Endothelial cell of umbilical vein (primary cell): ENCODE measurements around the gene FILIP1L. TPM values are rescaled to one million over a fixed set of nuclear protein-coding genes. Genes with fewer than 3 reads are reported as not detected.

Source experiments
- BruUV-seq: library from RNA; stranded (reverse); fragments of 400-500 nt; replicated peaks from 2 replicates; lab custom pipeline; 2021; lab: Mats Ljungman, UMichigan
- CTCF ChIA-PET: fragments of 300-600, 350-600 bp; sonication (Branson Sonifier 250); formaldehyde crosslinking; loops from one replicate; lab custom pipeline; 2021; ENCODE audit warnings: antibody characterized with exemption, inconsistent platforms; lab: Charles Lee
- POLR2A ChIA-PET: fragments of 300-600, 350-600 bp; sonication (Branson Sonifier 250); formaldehyde crosslinking; loops from one replicate; lab custom pipeline; 2021; ENCODE audit warnings: antibody characterized with exemption, inconsistent platforms; lab: Charles Lee
- DNase-seq: peaks from one replicate; pipeline ENCODE4 v3.0.0-alpha.2; 2011; ENCODE audit warnings: low read depth, low spot score
- FAIRE-seq: peaks from 2 replicates; lab custom pipeline; 2011; peaks lifted over from hg19 to GRCh38; lab: Jason Lieb, UNC
- H2AFZ ChIP-seq: 2 replicates; pipeline ENCODE4 v1.6.0; 2012; ENCODE audit warnings: low read depth, low read length, control low read depth, inconsistent platforms
- H3K27ac ChIP-seq: 2 replicates; pipeline ENCODE4 v1.5.1; 2011; ENCODE audit warnings: low read depth, mild to moderate bottlenecking, control low read depth, low read length, moderate library complexity; ENCODE audit not compliant: insufficient read depth
- H3K27me3 ChIP-seq, 2 experiments: 2 replicates each; pipeline versions ENCODE4 v1.6.0 to v1.6.1; 2011; ENCODE audit warnings: low read length in 2 of 2, mixed read lengths in 1 of 2; ENCODE audit not compliant: control insufficient read depth in 2 of 2, insufficient read depth in 2 of 2
- H3K36me3 ChIP-seq, 2 experiments: 2 replicates in 1 of 2; 3 replicates in 1 of 2; pipeline ENCODE4 v1.5.1; 2011; ENCODE audit warnings: low read length in 2 of 2, mild to moderate bottlenecking in 1 of 2, moderate library complexity in 1 of 2; ENCODE audit not compliant: control insufficient read depth in 2 of 2, insufficient read depth in 2 of 2; ENCODE audit errors: extremely low read depth in 1 of 2
- H3K4me1 ChIP-seq: 3 replicates; pipeline ENCODE4 v1.5.1; 2011; ENCODE audit warnings: mild to moderate bottlenecking, low read length; ENCODE audit not compliant: control insufficient read depth, insufficient read depth; ENCODE audit errors: extremely low read depth
- H3K4me2 ChIP-seq: 2 replicates; pipeline ENCODE4 v1.6.1; 2011; ENCODE audit warnings: low read length, control low read depth, mixed read lengths; ENCODE audit not compliant: insufficient read depth
- H3K4me3 ChIP-seq, 3 experiments: fragments of 200-600 bp in 1 of 3; sonication (generic), shearing (Covaris generic) in 1 of 3; replicated peaks in 1 of 3; 2 replicates each; pipeline ENCODE4 v1.5.1; 2011 to 2016; ENCODE audit warnings: control low read depth in 3 of 3, low read length in 3 of 3, mild to moderate bottlenecking in 2 of 3, inconsistent platforms in 1 of 3, low read depth in 1 of 3, moderate library complexity in 1 of 3; ENCODE audit not compliant: insufficient read depth in 1 of 3
- H3K79me2 ChIP-seq: 2 replicates; pipeline ENCODE4 v1.6.0; 2012; ENCODE audit warnings: low read length, inconsistent platforms; ENCODE audit not compliant: control insufficient read depth, insufficient read depth
- H3K9ac ChIP-seq: replicated peaks from 2 replicates; pipeline ENCODE3; 2011; ENCODE audit warnings: low read length, control low read depth; ENCODE audit not compliant: insufficient read depth; ENCODE audit errors: extremely low read depth
- H3K9me1 ChIP-seq: replicated peaks from 3 replicates; pipeline ENCODE4 v1.6.0; 2011; ENCODE audit warnings: mild to moderate bottlenecking, low read length; ENCODE audit not compliant: control insufficient read depth, insufficient read depth; ENCODE audit errors: extremely low read depth
- H3K9me3 ChIP-seq: replicated peaks from 2 replicates; pipeline ENCODE4 v1.5.1; 2012; ENCODE audit warnings: low read length, inconsistent platforms; ENCODE audit not compliant: control insufficient read depth, insufficient read depth
- H4K20me1 ChIP-seq: replicated peaks from 2 replicates; pipeline ENCODE3; 2011; ENCODE audit warnings: mild to moderate bottlenecking, low read length; ENCODE audit not compliant: control insufficient read depth, insufficient read depth; ENCODE audit errors: extremely low read depth
- EZH2 ChIP-seq: IDR thresholded peaks from 2 replicates; pipeline ENCODE4 v1.6.1; 2012; ENCODE audit warnings: borderline replicate concordance, low read depth, mild to moderate bottlenecking, moderate library complexity, low read length, inconsistent platforms; ENCODE audit not compliant: severe bottlenecking
- FOS ChIP-seq: IDR thresholded peaks from 2 replicates; pipeline ENCODE4 v1.6.1; 2011; ENCODE audit warnings: mild to moderate bottlenecking, low read length, moderate library complexity, borderline replicate concordance; ENCODE audit not compliant: insufficient read depth
- GATA2 ChIP-seq: IDR thresholded peaks from 2 replicates; pipeline ENCODE4 v1.7.0; 2011; ENCODE audit warnings: low read depth, mild to moderate bottlenecking, moderate library complexity, mixed read lengths, low read length; ENCODE audit not compliant: insufficient read length, insufficient read depth
- JUN ChIP-seq: IDR thresholded peaks from 2 replicates; pipeline ENCODE4 v1.6.1; 2011; ENCODE audit warnings: borderline replicate concordance, low read depth; ENCODE audit not compliant: insufficient read length, insufficient read depth
- MYC ChIP-seq: IDR thresholded peaks from one replicate; pipeline ENCODE4 v1.6.1; 2011; ENCODE audit warnings: mild to moderate bottlenecking, low read depth, low read length
- POLR2A ChIP-seq: IDR thresholded peaks from 2 replicates; pipeline ENCODE4 v1.6.1; 2012; ENCODE audit warnings: low read depth, mild to moderate bottlenecking, control low read depth, low read length
- POLR2AphosphoS5 ChIP-seq: IDR thresholded peaks from 2 replicates; pipeline ENCODE4 v1.6.1; 2012; ENCODE audit warnings: low read depth, mild to moderate bottlenecking, control low read depth, low read length, moderate library complexity; ENCODE audit not compliant: insufficient read depth
- dilution Hi-C: fragments of 300-500 bp; cut with MboI; formaldehyde crosslinking; loops from one replicate; pipeline ENCODE4 v1.15.0; 2019; ENCODE audit warnings: low sequenced_read_pairs; ENCODE audit not compliant: extremely low pct_ligation_motif_present
- intact Hi-C: fragments of 100-400 bp; cut with micrococcal nuclease; formaldehyde crosslinking; loops from one replicate; pipeline ENCODE4 v1.10.0; 2022
- polyA plus RNA-seq, 4 experiments: library from polyadenylated mRNA; depleted of rRNA in 3 of 4; stranded (reverse) in 3 of 4; unstranded in 1 of 4; fragments of >200 nt; gene quantifications; 2 replicates each; pipeline versions ENCODE4 v1.2.1 to v1.2.3, GENCODE V29; 2011 to 2012; ENCODE audit warnings: missing spikeins in 1 of 4
- total RNA-seq: library from RNA; stranded (reverse); gene quantifications from 2 replicates; pipeline ENCODE4 v1.2.3, GENCODE V29; 2021
- TF ChIP-seq, protein P1 (sequence below): IDR thresholded peaks from 2 replicates; pipeline ENCODE4 v1.6.1; 2011; ENCODE audit not compliant: insufficient read depth, insufficient read length
- TF ChIP-seq, protein P2 (sequence below), 2 donors: IDR thresholded peaks; 1 replicate in 1 of 2; 2 replicates in 1 of 2; pipeline ENCODE4 v1.5.1; 2011; ENCODE audit warnings: low read length in 2 of 2, mild to moderate bottlenecking in 2 of 2, moderate library complexity in 2 of 2, control low read depth in 1 of 2, inconsistent platforms in 1 of 2, low read depth in 1 of 2; ENCODE audit not compliant: insufficient read depth in 1 of 2; ENCODE audit errors: extremely low read depth in 1 of 2

FILIP1L gene
- total and polyA plus RNA-seq, 2 donors (not counting 3 experiments of a cell fraction or from before 2014, with no cell fraction given): 26.0 to 29.9 TPM

DNA sequence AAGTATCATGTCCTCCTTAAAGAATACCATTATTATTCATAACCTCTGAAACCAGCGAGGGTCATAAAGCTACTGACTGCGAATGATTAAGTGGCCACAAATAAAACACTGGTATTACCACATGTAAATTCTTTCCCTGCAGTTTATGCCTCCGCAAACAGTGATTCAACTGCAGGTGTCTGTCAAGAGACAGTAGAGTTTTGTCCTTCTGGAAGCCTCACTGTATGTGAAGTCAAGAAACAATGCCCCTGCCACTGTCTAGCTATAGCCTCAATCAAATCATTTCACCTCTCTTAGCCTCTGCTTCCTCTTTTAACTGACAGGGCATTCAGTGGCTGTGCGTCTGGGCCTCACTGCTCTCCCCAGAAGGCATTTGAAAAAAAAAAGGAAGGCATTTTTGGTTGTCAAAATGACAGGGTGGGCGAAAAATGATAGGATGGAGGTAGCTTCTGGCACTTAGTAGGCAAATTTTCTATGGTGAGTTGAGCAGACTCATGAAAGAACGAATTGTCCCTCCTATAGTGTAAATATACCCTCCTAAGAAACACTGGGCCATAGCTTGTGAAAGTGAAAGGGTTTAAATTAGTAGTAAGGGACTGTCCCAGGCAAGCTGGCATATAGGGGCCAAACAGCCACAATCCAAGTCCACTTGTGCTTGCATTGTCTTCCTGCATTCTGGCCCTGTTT, 66.7 kb downstream of the FILIP1L start:
- no peaks in the 10 kb centered on the region for H4K20me1 ChIP-seq
- TF ChIP-seq FOS: peak; percentile 39
- TF ChIP-seq POLR2AphosphoS5: peak; percentile 20
- TF ChIP-seq POLR2A: no peak
- no peak for TF ChIP-seq GATA2
- no peak for TF ChIP-seq EZH2
- intact Hi-C loops (no loop called here), dilution Hi-C loops (no loop called here)
- H3K36me3 ChIP-seq: no peaks in the 10 kb centered on the region
- DNase-seq (peak; percentile 58), FAIRE-seq (peak; percentile 76)
- H3K9ac ChIP-seq: peak overlapping the region; percentile 0
- H3K79me2 ChIP-seq: no peaks in the 10 kb centered on the region
- ChIA-PET CTCF (interaction anchor here (0.7 to 3.9 kb wide), 8 partner anchors 9 to 207 kb away, joined by 3 to 18 read pairs (median 4); no protein-coding TSS in a partner anchor), POLR2A (interaction anchor here (0.6 kb wide), 1 partner anchor 1563 kb away, joined by 3 read pairs; no protein-coding TSS in a partner anchor)
- H3K27ac ChIP-seq: peak overlapping the region; percentile 28
- no peaks in the 10 kb centered on the region for H3K27me3 ChIP-seq
- no peak overlapping the region for H3K4me3 ChIP-seq
- peak overlapping the region; percentile 35 for H2AFZ ChIP-seq
- no TSS peak for BruUV-seq
- H3K4me2 ChIP-seq: peak overlapping the region; percentile 56
- H3K9me1 ChIP-seq: no peaks in the 10 kb centered on the region
- H3K9me3 ChIP-seq: no peaks in the 10 kb centered on the region
- H3K4me1 ChIP-seq: peaks cover 33% of the 10 kb centered on the region

DNA sequence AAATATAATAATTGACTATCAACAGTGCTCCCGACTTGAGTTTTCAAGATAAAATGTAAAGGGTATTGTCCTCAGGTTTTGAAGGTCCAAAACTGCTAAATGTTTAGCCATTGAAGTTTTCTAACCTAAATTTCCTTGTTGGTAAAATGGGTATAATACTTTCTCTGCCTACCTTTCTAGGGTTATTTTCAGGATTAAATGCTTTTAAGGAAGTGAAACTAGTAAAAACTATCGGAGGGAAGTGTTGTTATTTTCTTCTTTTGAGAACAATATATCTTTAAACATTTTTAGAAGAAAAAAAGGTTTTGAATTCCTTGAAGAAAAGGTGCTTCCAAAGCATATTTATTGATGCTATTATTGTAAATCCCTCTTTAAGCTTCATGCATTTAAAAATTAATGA, 67.3 kb downstream of the FILIP1L start:
- intact Hi-C loops (no loop called here), dilution Hi-C loops (no loop called here)
- Histone ChIP-seq H3K4me2 (peak overlapping the region; percentile 56), H3K27me3 (no peaks in the 10 kb centered on the region), H3K4me3 (no peak overlapping the region), H3K9me1 (no peaks in the 10 kb centered on the region), H3K9ac (peak overlapping the region; percentile 0), H4K20me1 (no peaks in the 10 kb centered on the region), H3K27ac (no peak overlapping the region), H3K36me3 (no peaks in the 10 kb centered on the region), H3K9me3 (no peaks in the 10 kb centered on the region), H3K79me2 (no peaks in the 10 kb centered on the region), H3K4me1 (peaks cover 38% of the 10 kb centered on the region), H2AFZ (no peak overlapping the region)
- FAIRE-seq (no peak), DNase-seq (no peak)
- CTCF ChIA-PET: interaction anchor here (0.7 to 3.9 kb wide), 7 partner anchors 9 to 207 kb away, joined by 3 to 18 read pairs (median 6); no protein-coding TSS in a partner anchor
- TF ChIP-seq FOS: no peak
- TF ChIP-seq, protein P1, sequence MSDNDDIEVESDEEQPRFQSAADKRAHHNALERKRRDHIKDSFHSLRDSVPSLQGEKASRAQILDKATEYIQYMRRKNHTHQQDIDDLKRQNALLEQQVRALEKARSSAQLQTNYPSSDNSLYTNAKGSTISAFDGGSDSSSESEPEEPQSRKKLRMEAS: no peak
- no peak for TF ChIP-seq GATA2
- no peak for TF ChIP-seq EZH2
- TF ChIP-seq, protein P2, sequence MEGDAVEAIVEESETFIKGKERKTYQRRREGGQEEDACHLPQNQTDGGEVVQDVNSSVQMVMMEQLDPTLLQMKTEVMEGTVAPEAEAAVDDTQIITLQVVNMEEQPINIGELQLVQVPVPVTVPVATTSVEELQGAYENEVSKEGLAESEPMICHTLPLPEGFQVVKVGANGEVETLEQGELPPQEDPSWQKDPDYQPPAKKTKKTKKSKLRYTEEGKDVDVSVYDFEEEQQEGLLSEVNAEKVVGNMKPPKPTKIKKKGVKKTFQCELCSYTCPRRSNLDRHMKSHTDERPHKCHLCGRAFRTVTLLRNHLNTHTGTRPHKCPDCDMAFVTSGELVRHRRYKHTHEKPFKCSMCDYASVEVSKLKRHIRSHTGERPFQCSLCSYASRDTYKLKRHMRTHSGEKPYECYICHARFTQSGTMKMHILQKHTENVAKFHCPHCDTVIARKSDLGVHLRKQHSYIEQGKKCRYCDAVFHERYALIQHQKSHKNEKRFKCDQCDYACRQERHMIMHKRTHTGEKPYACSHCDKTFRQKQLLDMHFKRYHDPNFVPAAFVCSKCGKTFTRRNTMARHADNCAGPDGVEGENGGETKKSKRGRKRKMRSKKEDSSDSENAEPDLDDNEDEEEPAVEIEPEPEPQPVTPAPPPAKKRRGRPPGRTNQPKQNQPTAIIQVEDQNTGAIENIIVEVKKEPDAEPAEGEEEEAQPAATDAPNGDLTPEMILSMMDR (IDR thresholded peaks at IDR 0.05; ENCODE audit: extremely low read depth in 1 of 2, insufficient read depth in 1 of 2, low read depth in 1 of 2, low read length in 2 of 2): no peak
- TF ChIP-seq POLR2AphosphoS5: no peak
- TF ChIP-seq MYC: no peak
- no peak for TF ChIP-seq POLR2A
- TF ChIP-seq JUN: no peak
- no TSS peak for BruUV-seq
- POLR2A ChIA-PET: interaction anchor here (0.6 kb wide), 1 partner anchor 1563 kb away, joined by 3 read pairs; no protein-coding TSS in a partner anchor
